Liver (tissue), 9 donors: ENCODE data around the gene DSCAML1. TPM values are rescaled to one million over a fixed set of nuclear protein-coding genes. Genes with fewer than 3 reads are reported as not detected.

Source experiments
- DNase-seq: peaks from one replicate; pipeline ENCODE4 v3.0.0-alpha.2; 2017; ENCODE audit warnings: low spot score
- H3K27ac ChIP-seq, 2 donors: one replicate each; pipeline ENCODE4 v1.7.0; 2013; ENCODE audit warnings: inconsistent platforms in 2 of 2, low read length in 2 of 2, control low read depth in 1 of 2, low read depth in 1 of 2, mild to moderate bottlenecking in 1 of 2
- H3K27me3 ChIP-seq, 4 donors: one replicate each; pipeline versions ENCODE4 v1.6.1 to v1.7.0; 2013; ENCODE audit warnings: low read length in 3 of 4, inconsistent platforms in 1 of 4, mild to moderate bottlenecking in 1 of 4, moderate library complexity in 1 of 4; ENCODE audit not compliant: control insufficient read depth in 4 of 4, insufficient read depth in 4 of 4
- H3K36me3 ChIP-seq, 4 donors: one replicate each; pipeline versions ENCODE4 v1.6.1 to v1.7.0; 2013; ENCODE audit warnings: low read length in 3 of 4, mild to moderate bottlenecking in 3 of 4, low read depth in 1 of 4, moderate library complexity in 1 of 4; ENCODE audit not compliant: control insufficient read depth in 4 of 4, insufficient read depth in 3 of 4
- H3K4me1 ChIP-seq, 4 donors: one replicate each; pipeline versions ENCODE4 v1.6.1 to v1.7.0; 2013; ENCODE audit warnings: low read length in 3 of 4, mild to moderate bottlenecking in 3 of 4, moderate library complexity in 1 of 4; ENCODE audit not compliant: control insufficient read depth in 4 of 4, insufficient read depth in 4 of 4
- H3K4me3 ChIP-seq, 3 donors: one replicate each; pipeline versions ENCODE4 v1.6.1 to v1.7.0; 2013; ENCODE audit warnings: low read length in 3 of 3, control low read depth in 1 of 3, low read depth in 1 of 3, mild to moderate bottlenecking in 1 of 3
- H3K9ac ChIP-seq, 2 donors: one replicate each; pipeline ENCODE4 v1.7.0; 2013; ENCODE audit warnings: low read length in 2 of 2, mild to moderate bottlenecking in 2 of 2, moderate library complexity in 2 of 2, control low read depth in 1 of 2, low read depth in 1 of 2
- H3K9me3 ChIP-seq, 4 donors: one replicate each; pipeline versions ENCODE4 v1.6.1 to v1.7.0; 2013; ENCODE audit warnings: low read length in 3 of 4; ENCODE audit not compliant: control insufficient read depth in 4 of 4
- EGR1 ChIP-seq, 2 donors: IDR thresholded peaks; 2 replicates each; pipeline ENCODE4 v1.6.1; 2016 to 2018; ENCODE audit warnings: antibody characterized with exemption in 2 of 2, low read depth in 2 of 2
- FOXA1 ChIP-seq: IDR thresholded peaks from 2 replicates; pipeline ENCODE4 v1.6.1; 2016; ENCODE audit warnings: antibody characterized with exemption
- FOXA2 ChIP-seq: IDR thresholded peaks from 2 replicates; pipeline ENCODE4 v1.6.1; 2016; ENCODE audit warnings: antibody characterized with exemption
- GABPA ChIP-seq, 2 donors: IDR thresholded peaks in 1 of 2; conservative IDR thresholded peaks in 1 of 2; 2 replicates each; pipeline ENCODE4 v1.6.1; 2016; ENCODE audit warnings: antibody characterized with exemption in 2 of 2, mild to moderate bottlenecking in 1 of 2, moderate library complexity in 1 of 2
- HNF4A ChIP-seq, 2 donors: conservative IDR thresholded peaks; 2 replicates each; pipeline ENCODE4 v1.6.1; 2016; ENCODE audit warnings: antibody characterized with exemption in 2 of 2, mild to moderate bottlenecking in 2 of 2
- HNF4G ChIP-seq: IDR thresholded peaks from 2 replicates; pipeline ENCODE4 v1.6.1; 2016; ENCODE audit warnings: antibody characterized with exemption
- JUND ChIP-seq, 2 donors: IDR thresholded peaks; 2 replicates each; pipeline ENCODE4 v1.6.1; 2016; ENCODE audit warnings: antibody characterized with exemption in 2 of 2
- NR2F2 ChIP-seq: IDR thresholded peaks from 2 replicates; pipeline ENCODE4 v1.6.1; 2016; ENCODE audit warnings: antibody characterized with exemption
- RAD21 ChIP-seq, 2 donors: IDR thresholded peaks; 2 replicates each; pipeline ENCODE4 v1.6.1; 2016; ENCODE audit warnings: antibody characterized with exemption in 2 of 2, mild to moderate bottlenecking in 2 of 2
- RXRA ChIP-seq, 2 donors: IDR thresholded peaks; 2 replicates each; pipeline ENCODE4 v1.6.1; 2017 to 2018; ENCODE audit warnings: antibody characterized with exemption in 2 of 2, mild to moderate bottlenecking in 1 of 2
- SP1 ChIP-seq: IDR thresholded peaks from 2 replicates; pipeline ENCODE4 v1.6.1; 2018; ENCODE audit warnings: antibody characterized with exemption, mild to moderate bottlenecking
- TAF1 ChIP-seq: conservative IDR thresholded peaks from 2 replicates; pipeline ENCODE4 v1.6.1; 2016; ENCODE audit warnings: antibody characterized with exemption, mild to moderate bottlenecking
- YY1 ChIP-seq: IDR thresholded peaks from 2 replicates; pipeline ENCODE4 v1.6.1; 2016; ENCODE audit warnings: antibody characterized with exemption, mild to moderate bottlenecking
- WGBS: extraction: QIAGEN DNeasy Blood & Tissue Kit; methylation state at CpG from one replicate; pipeline ENCODE4 v1.1.7; 2013; 5-methylcytosine and 5-hydroxymethylcytosine counted together
- polyA plus RNA-seq, 2 donors: library from polyadenylated mRNA; stranded (reverse) in 1 of 2; unstranded in 1 of 2; fragments of 200-250 nt in 1 of 2; fragments of >200 nt in 1 of 2; fragmentation: Nextera tagmentation in 1 of 2; extraction: Ambion mirVana in 1 of 2; gene quantifications; one replicate each; pipeline versions ENCODE4 v1.2.1 to v1.2.3, GENCODE V29; 2013 to 2015
- total RNA-seq, 2 donors: library from RNA; depleted of rRNA; stranded (reverse); fragments of >200 nt; gene quantifications; one replicate each; pipeline ENCODE4 v1.2.3, GENCODE V29; 2014
- TF ChIP-seq, protein P1 (sequence below): IDR thresholded peaks from 2 replicates; pipeline ENCODE4 v1.6.1; 2016; ENCODE audit warnings: antibody characterized with exemption, mild to moderate bottlenecking
- TF ChIP-seq, protein P2 (sequence below): IDR thresholded peaks from 2 replicates; pipeline ENCODE4 v1.6.1; 2016; ENCODE audit warnings: antibody characterized with exemption
- TF ChIP-seq, protein P3 (sequence below): IDR thresholded peaks from 2 replicates; pipeline ENCODE4 v1.6.1; 2016; ENCODE audit warnings: antibody characterized with exemption
- TF ChIP-seq, protein P4 (sequence below): IDR thresholded peaks from 2 replicates; pipeline ENCODE4 v1.6.1; 2016; ENCODE audit warnings: antibody characterized with exemption
- TF ChIP-seq, protein P5 (sequence below): fragments of 150-350 bp; IDR thresholded peaks from 2 replicates; pipeline ENCODE4 v1.5.1; 2017; ENCODE audit warnings: improper control_type of control experiment, low read depth, low read length; ENCODE audit not compliant: missing input control
- donor health status: healthy.
- donor health status: healthy.
- donor health status: healthy.
- donor health status: healthy.
- donor health status: healthy.

DSCAML1 gene
- total and polyA plus RNA-seq, 4 donors = 0.07 to 0.42 (median 0.20) TPM

DNA sequence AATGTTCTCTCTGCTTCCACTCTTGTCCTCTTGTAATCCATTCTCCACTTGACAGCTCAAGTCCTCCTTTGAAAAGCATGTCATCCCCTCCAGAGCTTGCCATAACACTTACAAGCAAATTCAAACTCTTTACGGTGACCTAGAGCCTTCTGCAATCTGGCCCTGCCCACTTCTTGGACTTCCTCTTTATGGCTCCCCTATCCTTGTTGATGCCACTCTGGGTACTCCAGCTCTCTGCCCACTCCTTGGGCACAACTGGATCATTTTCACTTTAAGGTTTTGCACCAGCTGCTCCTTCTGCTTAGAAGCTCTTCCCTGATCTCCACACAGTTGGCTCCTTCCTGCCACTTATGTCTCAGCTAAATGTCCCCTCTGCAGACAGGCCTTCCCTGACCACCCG is 217.9 kb downstream of the DSCAML1 start:
- Histone ChIP-seq H3K9me3 (no peaks in the 10 kb centered on the region), H3K4me3 (no peak overlapping the region), H3K4me1 (no peaks in the 10 kb centered on the region), H3K27me3 (peaks cover 0 to 3% (median 0%) of the 10 kb centered on the region in 4 donors), H3K27ac (no peak overlapping the region), H3K36me3 (no peaks in the 10 kb centered on the region), H3K9ac (no peak overlapping the region)
- WGBS = 84% methylated on average over 2 of the region's 2 CpGs
- no peak for DNase-seq
- TF ChIP-seq, protein P1, sequence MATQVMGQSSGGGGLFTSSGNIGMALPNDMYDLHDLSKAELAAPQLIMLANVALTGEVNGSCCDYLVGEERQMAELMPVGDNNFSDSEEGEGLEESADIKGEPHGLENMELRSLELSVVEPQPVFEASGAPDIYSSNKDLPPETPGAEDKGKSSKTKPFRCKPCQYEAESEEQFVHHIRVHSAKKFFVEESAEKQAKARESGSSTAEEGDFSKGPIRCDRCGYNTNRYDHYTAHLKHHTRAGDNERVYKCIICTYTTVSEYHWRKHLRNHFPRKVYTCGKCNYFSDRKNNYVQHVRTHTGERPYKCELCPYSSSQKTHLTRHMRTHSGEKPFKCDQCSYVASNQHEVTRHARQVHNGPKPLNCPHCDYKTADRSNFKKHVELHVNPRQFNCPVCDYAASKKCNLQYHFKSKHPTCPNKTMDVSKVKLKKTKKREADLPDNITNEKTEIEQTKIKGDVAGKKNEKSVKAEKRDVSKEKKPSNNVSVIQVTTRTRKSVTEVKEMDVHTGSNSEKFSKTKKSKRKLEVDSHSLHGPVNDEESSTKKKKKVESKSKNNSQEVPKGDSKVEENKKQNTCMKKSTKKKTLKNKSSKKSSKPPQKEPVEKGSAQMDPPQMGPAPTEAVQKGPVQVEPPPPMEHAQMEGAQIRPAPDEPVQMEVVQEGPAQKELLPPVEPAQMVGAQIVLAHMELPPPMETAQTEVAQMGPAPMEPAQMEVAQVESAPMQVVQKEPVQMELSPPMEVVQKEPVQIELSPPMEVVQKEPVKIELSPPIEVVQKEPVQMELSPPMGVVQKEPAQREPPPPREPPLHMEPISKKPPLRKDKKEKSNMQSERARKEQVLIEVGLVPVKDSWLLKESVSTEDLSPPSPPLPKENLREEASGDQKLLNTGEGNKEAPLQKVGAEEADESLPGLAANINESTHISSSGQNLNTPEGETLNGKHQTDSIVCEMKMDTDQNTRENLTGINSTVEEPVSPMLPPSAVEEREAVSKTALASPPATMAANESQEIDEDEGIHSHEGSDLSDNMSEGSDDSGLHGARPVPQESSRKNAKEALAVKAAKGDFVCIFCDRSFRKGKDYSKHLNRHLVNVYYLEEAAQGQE = no peak
- no peak for TF ChIP-seq NR2F2
- TF ChIP-seq EGR1 (IDR thresholded peaks at IDR 0.05; ENCODE audit: low read depth in 2 of 2) = no peak
- no peak for TF ChIP-seq RXRA (IDR thresholded peaks at IDR 0.05)
- TF ChIP-seq, protein P2, sequence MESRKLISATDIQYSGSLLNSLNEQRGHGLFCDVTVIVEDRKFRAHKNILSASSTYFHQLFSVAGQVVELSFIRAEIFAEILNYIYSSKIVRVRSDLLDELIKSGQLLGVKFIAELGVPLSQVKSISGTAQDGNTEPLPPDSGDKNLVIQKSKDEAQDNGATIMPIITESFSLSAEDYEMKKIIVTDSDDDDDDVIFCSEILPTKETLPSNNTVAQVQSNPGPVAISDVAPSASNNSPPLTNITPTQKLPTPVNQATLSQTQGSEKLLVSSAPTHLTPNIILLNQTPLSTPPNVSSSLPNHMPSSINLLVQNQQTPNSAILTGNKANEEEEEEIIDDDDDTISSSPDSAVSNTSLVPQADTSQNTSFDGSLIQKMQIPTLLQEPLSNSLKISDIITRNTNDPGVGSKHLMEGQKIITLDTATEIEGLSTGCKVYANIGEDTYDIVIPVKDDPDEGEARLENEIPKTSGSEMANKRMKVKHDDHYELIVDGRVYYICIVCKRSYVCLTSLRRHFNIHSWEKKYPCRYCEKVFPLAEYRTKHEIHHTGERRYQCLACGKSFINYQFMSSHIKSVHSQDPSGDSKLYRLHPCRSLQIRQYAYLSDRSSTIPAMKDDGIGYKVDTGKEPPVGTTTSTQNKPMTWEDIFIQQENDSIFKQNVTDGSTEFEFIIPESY = no peak
- TF ChIP-seq, protein P3, sequence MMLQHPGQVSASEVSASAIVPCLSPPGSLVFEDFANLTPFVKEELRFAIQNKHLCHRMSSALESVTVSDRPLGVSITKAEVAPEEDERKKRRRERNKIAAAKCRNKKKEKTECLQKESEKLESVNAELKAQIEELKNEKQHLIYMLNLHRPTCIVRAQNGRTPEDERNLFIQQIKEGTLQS = no peak
- TF ChIP-seq FOXA2 = no peak
- no peak for TF ChIP-seq GABPA (IDR thresholded peaks at IDR 0.05 in 1 of 2, conservative IDR thresholded peaks at IDR 0.05 in 1 of 2)
- no peak for TF ChIP-seq SP1
- no peak for TF ChIP-seq TAF1
- TF ChIP-seq JUND (IDR thresholded peaks at IDR 0.05) = no peak
- TF ChIP-seq, protein P4, sequence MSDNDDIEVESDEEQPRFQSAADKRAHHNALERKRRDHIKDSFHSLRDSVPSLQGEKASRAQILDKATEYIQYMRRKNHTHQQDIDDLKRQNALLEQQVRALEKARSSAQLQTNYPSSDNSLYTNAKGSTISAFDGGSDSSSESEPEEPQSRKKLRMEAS = no peak
- no peak for TF ChIP-seq FOXA1
- TF ChIP-seq, protein P5, sequence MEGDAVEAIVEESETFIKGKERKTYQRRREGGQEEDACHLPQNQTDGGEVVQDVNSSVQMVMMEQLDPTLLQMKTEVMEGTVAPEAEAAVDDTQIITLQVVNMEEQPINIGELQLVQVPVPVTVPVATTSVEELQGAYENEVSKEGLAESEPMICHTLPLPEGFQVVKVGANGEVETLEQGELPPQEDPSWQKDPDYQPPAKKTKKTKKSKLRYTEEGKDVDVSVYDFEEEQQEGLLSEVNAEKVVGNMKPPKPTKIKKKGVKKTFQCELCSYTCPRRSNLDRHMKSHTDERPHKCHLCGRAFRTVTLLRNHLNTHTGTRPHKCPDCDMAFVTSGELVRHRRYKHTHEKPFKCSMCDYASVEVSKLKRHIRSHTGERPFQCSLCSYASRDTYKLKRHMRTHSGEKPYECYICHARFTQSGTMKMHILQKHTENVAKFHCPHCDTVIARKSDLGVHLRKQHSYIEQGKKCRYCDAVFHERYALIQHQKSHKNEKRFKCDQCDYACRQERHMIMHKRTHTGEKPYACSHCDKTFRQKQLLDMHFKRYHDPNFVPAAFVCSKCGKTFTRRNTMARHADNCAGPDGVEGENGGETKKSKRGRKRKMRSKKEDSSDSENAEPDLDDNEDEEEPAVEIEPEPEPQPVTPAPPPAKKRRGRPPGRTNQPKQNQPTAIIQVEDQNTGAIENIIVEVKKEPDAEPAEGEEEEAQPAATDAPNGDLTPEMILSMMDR = no peak
- TF ChIP-seq HNF4A (conservative IDR thresholded peaks at IDR 0.05) = no peak
- no peak for TF ChIP-seq YY1

DNA sequence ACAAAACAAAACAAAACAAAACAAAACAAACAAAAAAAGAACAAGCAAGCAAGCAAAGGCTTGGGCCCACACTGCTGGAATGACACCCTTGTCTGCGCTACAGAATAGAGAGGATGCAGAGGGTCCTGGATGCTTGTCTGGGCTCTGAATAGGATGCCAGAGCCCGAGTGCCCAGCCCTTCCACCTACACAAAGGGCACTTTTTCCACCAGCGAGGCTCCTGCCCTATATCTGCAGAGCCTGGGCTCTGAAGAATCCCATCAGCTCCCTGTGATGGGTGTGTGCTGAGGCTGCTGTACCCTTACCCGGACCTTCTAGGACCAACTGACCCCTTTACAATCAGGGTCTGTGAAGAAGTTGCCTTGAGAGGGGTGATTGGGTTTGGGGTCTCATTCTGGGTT is 221.2 kb downstream of the DSCAML1 start:
- no peak for DNase-seq
- no peaks in the 10 kb centered on the region for H3K36me3 ChIP-seq
- H3K27me3 ChIP-seq = peaks cover 0 to 3% (median 0%) of the 10 kb centered on the region in 4 donors
- TF ChIP-seq FOXA2 (no peak), GABPA (IDR thresholded peaks at IDR 0.05 in 1 of 2, conservative IDR thresholded peaks at IDR 0.05 in 1 of 2) (no peak), TAF1 (no peak), NR2F2 (no peak), HNF4A (conservative IDR thresholded peaks at IDR 0.05) (no peak), RAD21 (IDR thresholded peaks at IDR 0.05) (no peak), RXRA (IDR thresholded peaks at IDR 0.05) (no peak), YY1 (no peak), HNF4G (no peak), FOXA1 (no peak), JUND (IDR thresholded peaks at IDR 0.05) (no peak), SP1 (no peak), EGR1 (IDR thresholded peaks at IDR 0.05; ENCODE audit: low read depth in 2 of 2) (no peak)
- TF ChIP-seq, protein P4 = no peak
- TF ChIP-seq, protein P1 = no peak
- no peaks in the 10 kb centered on the region for H3K9me3 ChIP-seq
- no peak overlapping the region for H3K9ac ChIP-seq
- 86% methylated on average over 4 of the region's 4 CpGs for WGBS
- no peaks in the 10 kb centered on the region for H3K4me1 ChIP-seq
- H3K27ac ChIP-seq = no peak overlapping the region
- no peak overlapping the region for H3K4me3 ChIP-seq
